HEK293 (cell line): ENCODE results near the gene ZFPM1.

ENCODE experiments used
- TF ChIP-seq, protein P1 (sequence below): fragments of 450-650 bp; formaldehyde crosslinking; IDR thresholded peaks from 2 replicates; pipeline ENCODE4 v1.5.1; 2017; ENCODE audit warnings: missing biosample characterization, missing genetic modification characterization
- TF ChIP-seq, protein P2 (sequence below): fragments of 450-650 bp; formaldehyde crosslinking; optimal IDR thresholded peaks from 2 replicates; pipeline ENCODE3; 2016; ENCODE audit warnings: missing biosample characterization, mild to moderate bottlenecking, missing genetic modification characterization
- TF ChIP-seq, protein P3 (sequence below): fragments of 450-650 bp; formaldehyde crosslinking; IDR thresholded peaks from 2 replicates; pipeline ENCODE4 v1.5.1; 2016; ENCODE audit warnings: missing biosample characterization, missing genetic modification characterization
- TF ChIP-seq, protein P4 (sequence below): fragments of 450-650 bp; formaldehyde crosslinking; IDR thresholded peaks from 2 replicates; pipeline ENCODE4 v1.5.1; 2017; ENCODE audit warnings: missing biosample characterization, mild to moderate bottlenecking, missing genetic modification characterization, moderate library complexity
- TF ChIP-seq, protein P5 (sequence below): fragments of 450-650 bp; formaldehyde crosslinking; IDR thresholded peaks from 2 replicates; pipeline ENCODE4 v1.5.1; 2016; ENCODE audit warnings: missing biosample characterization, missing genetic modification characterization
- TF ChIP-seq, protein P6 (sequence below): fragments of 450-650 bp; formaldehyde crosslinking; IDR thresholded peaks from 2 replicates; pipeline ENCODE4 v1.5.1; 2016; ENCODE audit warnings: missing biosample characterization, missing genetic modification characterization

DNA sequence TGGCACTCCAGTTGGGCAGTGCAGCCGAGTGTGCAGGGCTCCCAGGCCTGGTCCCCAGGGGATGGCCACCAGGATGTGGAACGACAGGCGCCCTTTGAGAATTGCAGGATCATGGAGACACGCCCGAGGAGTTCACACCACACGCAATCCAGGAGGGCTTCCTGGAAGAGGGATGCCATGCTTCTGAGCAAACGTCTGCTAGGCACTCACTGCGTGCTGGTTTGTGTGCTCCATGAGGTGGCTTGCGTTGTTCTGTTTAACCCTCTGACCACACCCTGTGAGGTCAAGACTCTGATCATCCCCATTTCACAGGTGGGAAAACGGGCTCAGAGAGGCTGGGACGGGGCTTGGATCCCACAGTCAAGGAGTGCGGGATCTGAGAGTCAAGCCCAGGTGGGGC lies 32.6 kb upstream of the ZFPM1 start:
- TF ChIP-seq, protein P1, sequence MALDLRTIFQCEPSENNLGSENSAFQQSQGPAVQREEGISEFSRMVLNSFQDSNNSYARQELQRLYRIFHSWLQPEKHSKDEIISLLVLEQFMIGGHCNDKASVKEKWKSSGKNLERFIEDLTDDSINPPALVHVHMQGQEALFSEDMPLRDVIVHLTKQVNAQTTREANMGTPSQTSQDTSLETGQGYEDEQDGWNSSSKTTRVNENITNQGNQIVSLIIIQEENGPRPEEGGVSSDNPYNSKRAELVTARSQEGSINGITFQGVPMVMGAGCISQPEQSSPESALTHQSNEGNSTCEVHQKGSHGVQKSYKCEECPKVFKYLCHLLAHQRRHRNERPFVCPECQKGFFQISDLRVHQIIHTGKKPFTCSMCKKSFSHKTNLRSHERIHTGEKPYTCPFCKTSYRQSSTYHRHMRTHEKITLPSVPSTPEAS = no peak
- TF ChIP-seq, protein P2, sequence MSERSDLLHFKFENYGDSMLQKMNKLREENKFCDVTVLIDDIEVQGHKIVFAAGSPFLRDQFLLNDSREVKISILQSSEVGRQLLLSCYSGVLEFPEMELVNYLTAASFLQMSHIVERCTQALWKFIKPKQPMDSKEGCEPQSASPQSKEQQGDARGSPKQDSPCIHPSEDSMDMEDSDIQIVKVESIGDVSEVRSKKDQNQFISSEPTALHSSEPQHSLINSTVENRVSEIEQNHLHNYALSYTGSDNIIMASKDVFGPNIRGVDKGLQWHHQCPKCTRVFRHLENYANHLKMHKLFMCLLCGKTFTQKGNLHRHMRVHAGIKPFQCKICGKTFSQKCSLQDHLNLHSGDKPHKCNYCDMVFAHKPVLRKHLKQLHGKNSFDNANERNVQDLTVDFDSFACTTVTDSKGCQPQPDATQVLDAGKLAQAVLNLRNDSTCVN = no peak
- TF ChIP-seq, protein P3, sequence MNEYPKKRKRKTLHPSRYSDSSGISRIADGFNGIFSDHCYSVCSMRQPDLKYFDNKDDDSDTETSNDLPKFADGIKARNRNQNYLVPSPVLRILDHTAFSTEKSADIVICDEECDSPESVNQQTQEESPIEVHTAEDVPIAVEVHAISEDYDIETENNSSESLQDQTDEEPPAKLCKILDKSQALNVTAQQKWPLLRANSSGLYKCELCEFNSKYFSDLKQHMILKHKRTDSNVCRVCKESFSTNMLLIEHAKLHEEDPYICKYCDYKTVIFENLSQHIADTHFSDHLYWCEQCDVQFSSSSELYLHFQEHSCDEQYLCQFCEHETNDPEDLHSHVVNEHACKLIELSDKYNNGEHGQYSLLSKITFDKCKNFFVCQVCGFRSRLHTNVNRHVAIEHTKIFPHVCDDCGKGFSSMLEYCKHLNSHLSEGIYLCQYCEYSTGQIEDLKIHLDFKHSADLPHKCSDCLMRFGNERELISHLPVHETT (tag by site-specific recombination) = no peak
- TF ChIP-seq, protein P4, sequence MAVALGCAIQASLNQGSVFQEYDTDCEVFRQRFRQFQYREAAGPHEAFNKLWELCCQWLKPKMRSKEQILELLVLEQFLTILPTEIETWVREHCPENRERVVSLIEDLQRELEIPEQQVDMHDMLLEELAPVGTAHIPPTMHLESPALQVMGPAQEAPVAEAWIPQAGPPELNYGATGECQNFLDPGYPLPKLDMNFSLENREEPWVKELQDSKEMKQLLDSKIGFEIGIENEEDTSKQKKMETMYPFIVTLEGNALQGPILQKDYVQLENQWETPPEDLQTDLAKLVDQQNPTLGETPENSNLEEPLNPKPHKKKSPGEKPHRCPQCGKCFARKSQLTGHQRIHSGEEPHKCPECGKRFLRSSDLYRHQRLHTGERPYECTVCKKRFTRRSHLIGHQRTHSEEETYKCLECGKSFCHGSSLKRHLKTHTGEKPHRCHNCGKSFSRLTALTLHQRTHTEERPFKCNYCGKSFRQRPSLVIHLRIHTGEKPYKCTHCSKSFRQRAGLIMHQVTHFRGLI = no peak
- TF ChIP-seq, protein P5, sequence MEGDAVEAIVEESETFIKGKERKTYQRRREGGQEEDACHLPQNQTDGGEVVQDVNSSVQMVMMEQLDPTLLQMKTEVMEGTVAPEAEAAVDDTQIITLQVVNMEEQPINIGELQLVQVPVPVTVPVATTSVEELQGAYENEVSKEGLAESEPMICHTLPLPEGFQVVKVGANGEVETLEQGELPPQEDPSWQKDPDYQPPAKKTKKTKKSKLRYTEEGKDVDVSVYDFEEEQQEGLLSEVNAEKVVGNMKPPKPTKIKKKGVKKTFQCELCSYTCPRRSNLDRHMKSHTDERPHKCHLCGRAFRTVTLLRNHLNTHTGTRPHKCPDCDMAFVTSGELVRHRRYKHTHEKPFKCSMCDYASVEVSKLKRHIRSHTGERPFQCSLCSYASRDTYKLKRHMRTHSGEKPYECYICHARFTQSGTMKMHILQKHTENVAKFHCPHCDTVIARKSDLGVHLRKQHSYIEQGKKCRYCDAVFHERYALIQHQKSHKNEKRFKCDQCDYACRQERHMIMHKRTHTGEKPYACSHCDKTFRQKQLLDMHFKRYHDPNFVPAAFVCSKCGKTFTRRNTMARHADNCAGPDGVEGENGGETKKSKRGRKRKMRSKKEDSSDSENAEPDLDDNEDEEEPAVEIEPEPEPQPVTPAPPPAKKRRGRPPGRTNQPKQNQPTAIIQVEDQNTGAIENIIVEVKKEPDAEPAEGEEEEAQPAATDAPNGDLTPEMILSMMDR = no peak
- TF ChIP-seq, protein P6, sequence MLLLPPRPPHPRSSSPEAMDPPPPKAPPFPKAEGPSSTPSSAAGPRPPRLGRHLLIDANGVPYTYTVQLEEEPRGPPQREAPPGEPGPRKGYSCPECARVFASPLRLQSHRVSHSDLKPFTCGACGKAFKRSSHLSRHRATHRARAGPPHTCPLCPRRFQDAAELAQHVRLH (tag by site-specific recombination) = no peak
